HG02610 (cell line): ENCODE results near the gene SEC23B.
A peak's percentile ranks its signal among the peaks of the same experiment; 100 is the strongest.

ENCODE experiments used
- ATAC-seq: cut with Tn5 transposase; IDR thresholded peaks from one replicate; pipeline ENCODE4 v1.9.1; 2021; ENCODE audit warnings: mild to moderate bottlenecking, moderate library complexity; ENCODE audit not compliant: unreplicated experiment

Gene SEC23B

GRCh38 chr20:18585134-18585533 is 77.4 kb downstream of the SEC23B start:
- no peak for ATAC-seq

GRCh38 chr20:18587665-18588573 is 80.2 kb downstream of the SEC23B start, which contains the start of gene DTD1:
DTD1 (plus strand) TSS chr20:18588054; CDS start chr20:18588073, 19 bp downstream.
- peak; percentile 91 for ATAC-seq

- ATAC-seq: no peak
Measured at GRCh38 chr20:18588574-18588933, 80.8 kb downstream of the SEC23B start.

GRCh38 chr20:18589941-18590674 is 82.4 kb downstream of the SEC23B start:
- ATAC-seq: no peak

- no peak for ATAC-seq
Measured at GRCh38 chr20:18596270-18596669, 88.5 kb downstream of the SEC23B start.

GRCh38 chr20:18609741-18610140 is 102.0 kb downstream of the SEC23B start:
- no peak for ATAC-seq
